EL (cell line): ENCODE measurements around the gene NEMF.
"Not testable (repeated sequence)": the region's sequence is repeated elsewhere in the genome, so short reads cannot be mapped to it uniquely, and the experiment has no call there.

ENCODE experiments used
- DNase-seq: peaks from one replicate; pipeline ENCODE4 v3.0.0-alpha.2; 2016

The NEMF gene

GRCh38 chr14:49735669-49736068, 116.9 kb downstream of the NEMF start:
- not testable (repeated sequence) for DNase-seq

GRCh38 chr14:49733836-49734235, 118.8 kb downstream of the NEMF start:
- DNase-seq, result no peak

- no peak for DNase-seq
These were observed 119.7 kb downstream of the NEMF start for GRCh38 chr14:49732896-49733295.
